ENCODE data around the gene HABP2. TPM values are rescaled to one million over a fixed set of nuclear protein-coding genes. Genes with fewer than 3 reads are reported as not detected.

Gene HABP2
- total and polyA plus RNA-seq, 7 experiments from 2014 or later: not detected

- Histone ChIP-seq H3K9me3 (ENCODE audit: control insufficient read depth in 2 of 3, low read length in 3 of 3) (no peaks in the 10 kb centered on the region), H3K27me3 (ENCODE audit: control insufficient read depth in 2 of 2, insufficient read depth in 2 of 2, low read length in 2 of 2) (no peaks in the 10 kb centered on the region), H3K4me3 (ENCODE audit: low read length) (no peak overlapping the region), H3K36me3 (ENCODE audit: control insufficient read depth in 2 of 3, insufficient read depth in 3 of 3, low read length in 3 of 3) (no peaks in the 10 kb centered on the region), H3K27ac (ENCODE audit: low read depth, low read length) (no peak overlapping the region), H3K4me1 (ENCODE audit: control insufficient read depth in 2 of 2, insufficient read depth in 2 of 2, low read length in 2 of 2) (no peaks in the 10 kb centered on the region)
- H3K27me3 Mint-ChIP-seq: peaks cover 0 to 10% (median under 1%) of the 10 kb centered on the region in 5 donors
- no peaks in the 10 kb centered on the region for H3K36me3 Mint-ChIP-seq
- DNase-seq: no peak
- ChIA-PET CTCF (interaction anchor here (0.9 kb wide), 1 partner anchor 14 kb away, joined by 3 read pairs; no protein-coding TSS in a partner anchor), POLR2A (no interaction called here)
- no peak overlapping the region for H3K27ac Mint-ChIP-seq
- ATAC-seq: no peak
- peaks cover 0 to 2% (median 0%) of the 10 kb centered on the region in 11 donors for H3K9me3 Mint-ChIP-seq
- H3K4me1 Mint-ChIP-seq: no peaks in the 10 kb centered on the region
- H3K4me3 Mint-ChIP-seq: no peak overlapping the region
- intact Hi-C loops (cut with micrococcal nuclease): loop anchor here in 1 of 2 donors (10.0 kb wide), 1 partner anchor 1095 kb away; no protein-coding TSS in a partner anchor
Measured at GRCh38 chr10:113569576-113569975, 16.7 kb downstream of the HABP2 start.

GRCh38 chr10:113572520-113573290 lies 19.9 kb downstream of the HABP2 start:
- Histone ChIP-seq H3K27ac (ENCODE audit: low read depth, low read length) (no peak overlapping the region), H3K4me3 (ENCODE audit: low read length) (no peak overlapping the region), H3K27me3 (ENCODE audit: control insufficient read depth in 2 of 2, insufficient read depth in 2 of 2, low read length in 2 of 2) (no peaks in the 10 kb centered on the region), H3K36me3 (ENCODE audit: control insufficient read depth in 2 of 3, insufficient read depth in 3 of 3, low read length in 3 of 3) (no peaks in the 10 kb centered on the region), H3K9me3 (ENCODE audit: control insufficient read depth in 2 of 3, low read length in 3 of 3) (no peaks in the 10 kb centered on the region), H3K4me1 (ENCODE audit: control insufficient read depth in 2 of 2, insufficient read depth in 2 of 2, low read length in 2 of 2) (no peaks in the 10 kb centered on the region)
- no peak overlapping the region for H3K27ac Mint-ChIP-seq
- no peak overlapping the region for H3K4me3 Mint-ChIP-seq
- ChIA-PET POLR2A (no interaction called here), CTCF (interaction anchor here (1.2 kb wide), 1 partner anchor 9 kb away, joined by 3 read pairs; no protein-coding TSS in a partner anchor)
- intact Hi-C loops (cut with micrococcal nuclease): no loop called here
- no peak for DNase-seq
- H3K4me1 Mint-ChIP-seq: no peaks in the 10 kb centered on the region
- H3K36me3 Mint-ChIP-seq: no peaks in the 10 kb centered on the region
- ATAC-seq: no peak
- H3K27me3 Mint-ChIP-seq: peaks cover 0 to 13% (median 6%) of the 10 kb centered on the region in 5 donors
- H3K9me3 Mint-ChIP-seq: no peaks in the 10 kb centered on the region

- Histone ChIP-seq H3K27ac (ENCODE audit: low read depth, low read length) (no peak overlapping the region), H3K36me3 (ENCODE audit: control insufficient read depth in 2 of 3, insufficient read depth in 3 of 3, low read length in 3 of 3) (no peaks in the 10 kb centered on the region), H3K4me1 (ENCODE audit: control insufficient read depth in 2 of 2, insufficient read depth in 2 of 2, low read length in 2 of 2) (no peaks in the 10 kb centered on the region), H3K27me3 (ENCODE audit: control insufficient read depth in 2 of 2, insufficient read depth in 2 of 2, low read length in 2 of 2) (no peaks in the 10 kb centered on the region), H3K4me3 (ENCODE audit: low read length) (no peak overlapping the region), H3K9me3 (ENCODE audit: control insufficient read depth in 2 of 3, low read length in 3 of 3) (no peaks in the 10 kb centered on the region)
- Mint-ChIP-seq H3K27me3 (peaks cover 0 to 12% (median 6%) of the 10 kb centered on the region in 5 donors), H3K4me3 (no peak overlapping the region), H3K27ac (no peak overlapping the region), H3K4me1 (no peaks in the 10 kb centered on the region), H3K9me3 (no peaks in the 10 kb centered on the region), H3K36me3 (no peaks in the 10 kb centered on the region)
- no peak for ATAC-seq
- ChIA-PET POLR2A (no interaction called here), CTCF (interaction anchor here (1.1 kb wide), 1 partner anchor 11 kb away, joined by 4 read pairs; no protein-coding TSS in a partner anchor)
- no peak for DNase-seq
- intact Hi-C loops (cut with micrococcal nuclease): no loop called here
Measured at GRCh38 chr10:113573368-113573767, 20.5 kb downstream of the HABP2 start.

- no peak overlapping the region for H3K27ac ChIP-seq (ENCODE audit: low read depth, low read length)
- peaks cover 0 to 2% (median 0%) of the 10 kb centered on the region in 11 donors for H3K9me3 Mint-ChIP-seq
- H3K27ac Mint-ChIP-seq: no peak overlapping the region
- H3K4me3 Mint-ChIP-seq: no peak overlapping the region
- ChIA-PET POLR2A (no interaction called here), CTCF (no interaction called here)
- no peak for ATAC-seq
- intact Hi-C loops (cut with micrococcal nuclease): no loop called here
- no peaks in the 10 kb centered on the region for H3K36me3 Mint-ChIP-seq
- H3K4me1 Mint-ChIP-seq: no peaks in the 10 kb centered on the region
- no peaks in the 10 kb centered on the region for H3K9me3 ChIP-seq (ENCODE audit: control insufficient read depth in 2 of 3, low read length in 3 of 3)
- DNase-seq: no peak
- no peak overlapping the region for H3K4me3 ChIP-seq (ENCODE audit: low read length)
- H3K27me3 ChIP-seq (ENCODE audit: control insufficient read depth in 2 of 2, insufficient read depth in 2 of 2, low read length in 2 of 2): no peaks in the 10 kb centered on the region
- no peaks in the 10 kb centered on the region for H3K4me1 ChIP-seq (ENCODE audit: control insufficient read depth in 2 of 2, insufficient read depth in 2 of 2, low read length in 2 of 2)
- no peaks in the 10 kb centered on the region for H3K36me3 ChIP-seq (ENCODE audit: control insufficient read depth in 2 of 3, insufficient read depth in 3 of 3, low read length in 3 of 3)
- peaks cover 2 to 17% (median 17%) of the 10 kb centered on the region in 5 donors for H3K27me3 Mint-ChIP-seq
Measured at GRCh38 chr10:113576852-113577251, 24.0 kb downstream of the HABP2 start.

GRCh38 chr10:113578773-113579172 lies 25.9 kb downstream of the HABP2 start:
- H3K4me3 ChIP-seq (ENCODE audit: low read length): no peak overlapping the region
- H3K27ac Mint-ChIP-seq: no peak overlapping the region
- no peaks in the 10 kb centered on the region for H3K4me1 Mint-ChIP-seq
- H3K27ac ChIP-seq (ENCODE audit: low read depth, low read length): no peak overlapping the region
- ChIA-PET POLR2A (no interaction called here), CTCF (no interaction called here)
- H3K9me3 ChIP-seq (ENCODE audit: control insufficient read depth in 2 of 3, low read length in 3 of 3): no peaks in the 10 kb centered on the region
- H3K36me3 ChIP-seq (ENCODE audit: control insufficient read depth in 2 of 3, insufficient read depth in 3 of 3, low read length in 3 of 3): no peaks in the 10 kb centered on the region
- no peak overlapping the region for H3K4me3 Mint-ChIP-seq
- H3K27me3 Mint-ChIP-seq: peaks cover 2 to 28% (median 18%) of the 10 kb centered on the region in 5 donors
- no peaks in the 10 kb centered on the region for H3K27me3 ChIP-seq (ENCODE audit: control insufficient read depth in 2 of 2, insufficient read depth in 2 of 2, low read length in 2 of 2)
- no peak for DNase-seq
- H3K9me3 Mint-ChIP-seq: peaks cover 0 to 2% (median 0%) of the 10 kb centered on the region in 11 donors
- intact Hi-C loops (cut with micrococcal nuclease): no loop called here
- no peak for ATAC-seq
- H3K4me1 ChIP-seq (ENCODE audit: control insufficient read depth in 2 of 2, insufficient read depth in 2 of 2, low read length in 2 of 2): no peaks in the 10 kb centered on the region
- no peaks in the 10 kb centered on the region for H3K36me3 Mint-ChIP-seq

- no peak overlapping the region for H3K4me3 Mint-ChIP-seq
- CTCF ChIA-PET: no interaction called here
- H3K9me3 ChIP-seq (ENCODE audit: control insufficient read depth in 2 of 3, low read length in 3 of 3): no peaks in the 10 kb centered on the region
Measured at GRCh38 chr10:113581092-113581491, 28.2 kb downstream of the HABP2 start.

GRCh38 chr10:113583571-113583970 lies 30.7 kb downstream of the HABP2 start:
- peaks cover 2 to 25% (median 21%) of the 10 kb centered on the region in 5 donors for H3K27me3 Mint-ChIP-seq
- peaks cover 0 to 2% (median 0%) of the 10 kb centered on the region in 11 donors for H3K9me3 Mint-ChIP-seq
- POLR2A ChIA-PET: no interaction called here
- H3K4me1 Mint-ChIP-seq: no peaks in the 10 kb centered on the region
- H3K36me3 Mint-ChIP-seq: no peaks in the 10 kb centered on the region
- H3K27ac Mint-ChIP-seq: no peak overlapping the region
- Histone ChIP-seq H3K27ac (ENCODE audit: low read depth, low read length) (no peak overlapping the region), H3K27me3 (ENCODE audit: control insufficient read depth in 2 of 2, insufficient read depth in 2 of 2, low read length in 2 of 2) (no peaks in the 10 kb centered on the region), H3K4me3 (ENCODE audit: low read length) (no peak overlapping the region), H3K36me3 (ENCODE audit: control insufficient read depth in 2 of 3, insufficient read depth in 3 of 3, low read length in 3 of 3) (no peaks in the 10 kb centered on the region), H3K4me1 (ENCODE audit: control insufficient read depth in 2 of 2, insufficient read depth in 2 of 2, low read length in 2 of 2) (no peaks in the 10 kb centered on the region), H3K9me3 (ENCODE audit: control insufficient read depth in 2 of 3, low read length in 3 of 3) (no peaks in the 10 kb centered on the region)
- intact Hi-C loops (cut with micrococcal nuclease): no loop called here
- CTCF ChIA-PET: no interaction called here
- no peak for DNase-seq
- ATAC-seq: no peak
- H3K4me3 Mint-ChIP-seq: no peak overlapping the region

More at GRCh38 chr10:113581092-113581491, 28.2 kb downstream of the HABP2 start:
- H3K36me3 ChIP-seq (ENCODE audit: control insufficient read depth in 2 of 3, insufficient read depth in 3 of 3, low read length in 3 of 3): no peaks in the 10 kb centered on the region
- Mint-ChIP-seq H3K36me3 (no peaks in the 10 kb centered on the region), H3K27me3 (peaks cover 2 to 31% (median 21%) of the 10 kb centered on the region in 5 donors), H3K4me1 (no peaks in the 10 kb centered on the region), H3K9me3 (peaks cover 0 to 2% (median 0%) of the 10 kb centered on the region in 11 donors), H3K27ac (no peak overlapping the region)
- H3K27ac ChIP-seq (ENCODE audit: low read depth, low read length): no peak overlapping the region
- H3K4me3 ChIP-seq (ENCODE audit: low read length): no peak overlapping the region
- no peaks in the 10 kb centered on the region for H3K27me3 ChIP-seq (ENCODE audit: control insufficient read depth in 2 of 2, insufficient read depth in 2 of 2, low read length in 2 of 2)
- intact Hi-C loops (cut with micrococcal nuclease): no loop called here
- no peaks in the 10 kb centered on the region for H3K4me1 ChIP-seq (ENCODE audit: control insufficient read depth in 2 of 2, insufficient read depth in 2 of 2, low read length in 2 of 2)
- ATAC-seq (no peak), DNase-seq (no peak)
- POLR2A ChIA-PET: no interaction called here

Data from naive thymus-derived CD4-positive, alpha-beta T cell (primary cell).